PC-3 (cell line): ENCODE measurements around the gene UGT1A8. TPM values are rescaled to one million over a fixed set of nuclear protein-coding genes. Genes with fewer than 3 reads are reported as not detected.

Experiments
- ATAC-seq: fragments of 200-7000 bp; cut with Tn5 transposase; 2 replicates; pipeline ENCODE4 v1.9.1; 2020; ENCODE audit warnings: mild to moderate bottlenecking, moderate library complexity
- BruUV-seq: library from RNA; stranded (reverse); fragments of 400-500 nt; replicated peaks from 2 replicates; lab custom pipeline; 2021; lab: Mats Ljungman, UMichigan
- CTCF ChIA-PET: fragments of 300-600 bp; sonication (Branson Sonifier 250); formaldehyde crosslinking; loops from one replicate; lab custom pipeline; 2022; ENCODE audit warnings: antibody characterized with exemption; lab: Charles Lee
- POLR2A ChIA-PET: fragments of 300-600 bp; sonication (Branson Sonifier 250); formaldehyde crosslinking; loops from one replicate; lab custom pipeline; 2022; ENCODE audit warnings: antibody characterized with exemption; ENCODE audit not compliant: unreplicated experiment; lab: Charles Lee
- DNase-seq: peaks from one replicate; pipeline ENCODE4 v3.0.0-alpha.2; 2015
- H2AFZ ChIP-seq: fragments of 300-600 bp; sonication (generic); 2 replicates; pipeline ENCODE4 v1.6.0; 2016; ENCODE audit warnings: antibody characterized with exemption, low read length
- H3F3A ChIP-seq: fragments of 300-600 bp; sonication (generic); one replicate; pipeline ENCODE4 v1.6.0; 2017; ENCODE audit warnings: antibody characterized with exemption, low read length, control low read depth, mild to moderate bottlenecking; ENCODE audit not compliant: unreplicated experiment
- H3K27ac ChIP-seq: fragments of 300-600 bp; sonication (generic); 2 replicates; pipeline ENCODE4 v1.5.1; 2016; ENCODE audit warnings: mild to moderate bottlenecking, low read length
- H3K27me3 ChIP-seq: fragments of 300-600 bp; sonication (generic); 2 replicates; pipeline ENCODE4 v1.6.1; 2016; ENCODE audit warnings: low read length, mixed read lengths
- H3K36me3 ChIP-seq: fragments of 300-600 bp; sonication (generic); 2 replicates; pipeline ENCODE4 v1.6.1; 2016; ENCODE audit warnings: low read depth, mixed run types, low read length, mixed read lengths
- H3K4me1 ChIP-seq: fragments of 300-600 bp; sonication (generic); 2 replicates; pipeline ENCODE4 v1.5.1; 2016; ENCODE audit warnings: low read length; ENCODE audit not compliant: insufficient read depth
- H3K4me2 ChIP-seq: fragments of 300-600 bp; sonication (generic); 2 replicates; pipeline ENCODE4 v1.6.0; 2016; ENCODE audit warnings: low read length
- H3K4me3 ChIP-seq: fragments of 300-600 bp; sonication (generic); 2 replicates; pipeline ENCODE4 v1.5.1; 2016; ENCODE audit warnings: mild to moderate bottlenecking, low read length, mixed read lengths
- H3K79me2 ChIP-seq: fragments of 300-600 bp; sonication (generic); 2 replicates; pipeline ENCODE4 v1.6.1; 2017; ENCODE audit warnings: low read length, mixed read lengths
- H3K9ac ChIP-seq: fragments of 300-600 bp; sonication (generic); 2 replicates; pipeline ENCODE4 v1.6.0; 2016; ENCODE audit warnings: mild to moderate bottlenecking, low read length
- H3K9me2 ChIP-seq: fragments of 300-600 bp; sonication (generic); replicated peaks from 2 replicates; pipeline ENCODE4 v1.6.1; 2016; ENCODE audit warnings: mixed run types, low read length, mixed read lengths
- H3K9me3 ChIP-seq: fragments of 300-600 bp; sonication (generic); 2 replicates; pipeline ENCODE4 v1.6.1; 2016; ENCODE audit warnings: low read length, mixed read lengths
- H4K20me1 ChIP-seq: fragments of 300-600 bp; sonication (generic); 2 replicates; pipeline ENCODE4 v1.6.1; 2016; ENCODE audit warnings: low read length, mixed read lengths
- CTCF ChIP-seq: fragments of 300-600 bp; sonication (generic); conservative IDR thresholded peaks from 2 replicates; pipeline ENCODE4 v1.5.1; 2017; ENCODE audit warnings: antibody characterized with exemption, low read depth, mild to moderate bottlenecking, low read length
- EZH2 ChIP-seq: fragments of 300-600 bp; sonication (generic); IDR thresholded peaks from one replicate; pipeline ENCODE4 v1.6.1; 2017; ENCODE audit warnings: antibody characterized with exemption, mild to moderate bottlenecking, low read length; ENCODE audit not compliant: unreplicated experiment
- EZH2phosphoT487 ChIP-seq: fragments of 300-600 bp; sonication (generic); IDR thresholded peaks from 2 replicates; pipeline ENCODE4 v1.6.1; 2018; ENCODE audit warnings: mild to moderate bottlenecking, antibody characterized with exemption, low read length, borderline replicate concordance
- intact Hi-C: fragments of 100-400 bp; cut with micrococcal nuclease; formaldehyde crosslinking; loops from 2 replicates; pipeline ENCODE4 v1.9.0; 2023
- total RNA-seq: library from RNA; depleted of rRNA; stranded (reverse); fragments of >200 nt; gene quantifications from 2 replicates; pipeline ENCODE4 v1.2.3, GENCODE V29; 2014

UGT1A8 gene
- total RNA-seq, 1 experiment from 2014 or later, result not detected

DNA sequence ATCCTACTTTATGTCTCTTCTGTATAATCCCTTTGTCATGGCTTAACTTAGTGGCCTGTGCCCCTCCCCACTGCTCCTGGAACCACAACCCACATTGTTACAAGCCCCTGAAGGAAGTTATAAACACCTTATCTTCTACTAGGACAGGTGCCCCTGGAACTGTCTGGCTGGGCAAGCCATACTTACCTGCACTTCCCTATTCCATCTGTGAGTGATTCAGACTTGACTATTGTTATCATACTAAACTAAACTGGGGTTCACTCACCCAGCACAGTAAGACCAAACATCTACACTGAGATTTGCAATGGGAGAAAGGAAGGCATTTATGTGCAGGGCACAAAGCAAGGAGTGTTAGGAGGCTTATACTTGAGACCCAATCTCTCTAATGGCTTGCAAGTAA lies 71.6 kb downstream of the UGT1A8 start:
- Histone ChIP-seq H3F3A (no peaks in the 10 kb centered on the region), H3K79me2 (no peaks in the 10 kb centered on the region), H3K4me3 (no peak overlapping the region), H4K20me1 (no peaks in the 10 kb centered on the region), H3K27me3 (no peaks in the 10 kb centered on the region), H3K9ac (no peak overlapping the region), H3K4me2 (peak overlapping the region; percentile 73), H3K27ac (peak overlapping the region; percentile 83), H3K36me3 (no peaks in the 10 kb centered on the region), H2AFZ (0 out of 2 replicates have a peak overlapping the region, but pooled peaks have one; percentile 19), H3K4me1 (peaks cover 44% of the 10 kb centered on the region), H3K9me2 (no peaks in the 10 kb centered on the region), H3K9me3 (no peaks in the 10 kb centered on the region)
- TF ChIP-seq CTCF, result no peak
- TF ChIP-seq EZH2phosphoT487, result no peak
- no peak for TF ChIP-seq EZH2
- ATAC-seq (no peak), DNase-seq (peak; percentile 3)
- POLR2A ChIA-PET, result no interaction called here
- no TSS peak for BruUV-seq
- CTCF ChIA-PET, result no interaction called here
- intact Hi-C loops, result no loop called here

DNA sequence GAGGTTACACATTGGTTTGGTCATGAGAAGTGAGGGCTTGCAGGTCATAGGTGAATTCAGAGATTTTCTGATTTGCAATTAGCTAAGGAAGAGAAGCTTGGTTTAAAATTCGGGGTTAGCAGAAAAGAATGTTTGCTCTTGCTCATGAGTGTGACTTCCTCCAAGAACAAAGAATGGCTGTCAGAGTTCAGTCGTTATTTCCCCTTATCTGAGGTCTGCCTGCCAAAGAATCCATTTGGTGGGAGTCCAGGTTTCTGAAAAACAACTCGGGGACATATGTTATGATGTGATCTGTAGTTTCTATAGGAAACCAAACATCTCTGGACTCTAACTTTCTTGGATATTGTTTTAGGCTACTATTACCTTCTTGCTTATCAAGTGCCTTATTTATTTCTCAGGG lies 72.1 kb downstream of the UGT1A8 start:
- H3K9ac ChIP-seq, result peak overlapping the region; percentile 40
- H3K4me3 ChIP-seq, result no peak overlapping the region
- TF ChIP-seq CTCF (no peak), EZH2phosphoT487 (no peak), EZH2 (no peak)
- peaks cover 44% of the 10 kb centered on the region for H3K4me1 ChIP-seq
- DNase-seq (peak; percentile 63), ATAC-seq (no peak)
- no peaks in the 10 kb centered on the region for H3F3A ChIP-seq
- H3K27ac ChIP-seq, result peak overlapping the region; percentile 83
- H3K9me3 ChIP-seq, result no peaks in the 10 kb centered on the region
- intact Hi-C loops, result no loop called here
- H3K27me3 ChIP-seq, result no peaks in the 10 kb centered on the region
- H3K4me2 ChIP-seq, result peak overlapping the region; percentile 73
- no peaks in the 10 kb centered on the region for H3K9me2 ChIP-seq
- ChIA-PET POLR2A (no interaction called here), CTCF (no interaction called here)
- no TSS peak for BruUV-seq
- 0 out of 2 replicates have a peak overlapping the region, but pooled peaks have one; percentile 19 for H2AFZ ChIP-seq
- no peaks in the 10 kb centered on the region for H4K20me1 ChIP-seq
- no peaks in the 10 kb centered on the region for H3K36me3 ChIP-seq
- no peaks in the 10 kb centered on the region for H3K79me2 ChIP-seq

DNA sequence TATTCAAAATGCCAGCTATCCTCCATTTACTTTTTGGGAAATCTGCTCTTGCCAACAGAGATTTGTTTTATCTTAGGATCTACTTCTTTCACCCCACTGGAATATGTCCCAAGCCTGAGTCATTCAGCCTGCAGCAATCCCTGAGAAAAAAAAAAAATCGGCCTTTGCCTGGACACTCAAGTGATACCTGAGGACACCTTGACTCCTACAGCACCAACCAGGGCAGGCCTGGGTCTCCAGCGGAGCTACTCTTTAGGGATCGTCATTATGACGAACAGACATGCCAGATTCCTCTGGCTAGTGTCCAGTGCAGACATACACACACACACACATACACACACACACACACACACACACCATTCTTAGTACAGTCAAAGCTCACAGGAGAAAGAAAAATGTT lies 73.0 kb downstream of the UGT1A8 start:
- H3K4me3 ChIP-seq, result peak overlapping the region; percentile 33
- no peaks in the 10 kb centered on the region for H3K79me2 ChIP-seq
- no peaks in the 10 kb centered on the region for H4K20me1 ChIP-seq
- TF ChIP-seq EZH2 (no peak), CTCF (no peak), EZH2phosphoT487 (no peak)
- H3K27ac ChIP-seq, result peak overlapping the region; percentile 83
- BruUV-seq, result no TSS peak
- no peak overlapping the region; the same call in 1 of the 2 replicates for H2AFZ ChIP-seq
- peak overlapping the region; percentile 73 for H3K4me2 ChIP-seq
- no peaks in the 10 kb centered on the region for H3F3A ChIP-seq
- H3K27me3 ChIP-seq, result no peaks in the 10 kb centered on the region
- no peaks in the 10 kb centered on the region for H3K9me2 ChIP-seq
- ChIA-PET CTCF (no interaction called here), POLR2A (interaction anchor here (0.7 to 0.8 kb wide), 2 partner anchors 16 to 124 kb away, joined by 4 to 9 read pairs; partner anchors contain the start of gene USP40)
- H3K9ac ChIP-seq, result no peak overlapping the region; the same call in 1 of the 2 replicates
- intact Hi-C loops, result loop anchor here (2.0 kb wide), 1 partner anchor 16 kb away; no protein-coding TSS in a partner anchor
- ATAC-seq (peak; percentile 90), DNase-seq (peak; percentile 97)
- no peaks in the 10 kb centered on the region for H3K36me3 ChIP-seq
- no peaks in the 10 kb centered on the region for H3K9me3 ChIP-seq
- H3K4me1 ChIP-seq, result peaks cover 38% of the 10 kb centered on the region
